GM23338 (cell line): ENCODE data around the gene KRTAP12-2. TPM values are rescaled to one million over a fixed set of nuclear protein-coding genes. Genes with fewer than 3 reads are reported as not detected.

Source experiments
- ATAC-seq: fragments of 200-7000 bp; cut with Tn5 transposase; 3 replicates; pipeline ENCODE4 v1.9.1; 2020
- DNase-seq: peaks from one replicate; pipeline ENCODE4 v3.0.0-alpha.2; 2015; ENCODE audit warnings: low spot score
- H2AFZ ChIP-seq: fragments of 200-600 bp; sonication (generic); 2 replicates; pipeline ENCODE4 v1.8.0; 2016; ENCODE audit warnings: antibody characterized with exemption, mild to moderate bottlenecking, moderate library complexity
- H3F3A ChIP-seq: fragments of 200-600 bp; sonication (generic); replicated peaks from 2 replicates; pipeline ENCODE4 v1.8.0; 2017; ENCODE audit warnings: antibody characterized with exemption, mixed run types, low read depth
- H3K27ac ChIP-seq: fragments of 200-600 bp; sonication (generic); 2 replicates; pipeline ENCODE4 v1.6.1; 2016; ENCODE audit warnings: low read depth
- H3K27me3 ChIP-seq: fragments of 200-600 bp; sonication (generic); 2 replicates; pipeline ENCODE4 v1.8.0; 2016; ENCODE audit warnings: mild to moderate bottlenecking, mixed run types, moderate library complexity; ENCODE audit not compliant: insufficient read depth
- H3K36me3 ChIP-seq: fragments of 200-600 bp; sonication (generic); 2 replicates; pipeline ENCODE4 v1.8.0; 2016; ENCODE audit warnings: mild to moderate bottlenecking; ENCODE audit not compliant: insufficient read depth
- H3K4me1 ChIP-seq: fragments of 200-600 bp; sonication (generic); 2 replicates; pipeline ENCODE4 v1.8.0; 2016; ENCODE audit warnings: mild to moderate bottlenecking, moderate library complexity; ENCODE audit not compliant: insufficient read depth
- H3K4me2 ChIP-seq: fragments of 200-600 bp; sonication (generic); 2 replicates; pipeline ENCODE4 v1.7.1; 2017; ENCODE audit warnings: mixed run types
- H3K4me3 ChIP-seq: fragments of 200-600 bp; sonication (generic); 2 replicates; pipeline ENCODE4 v1.6.1; 2016; ENCODE audit warnings: mixed run types
- H3K79me2 ChIP-seq: fragments of 200-600 bp; sonication (generic); replicated peaks from 2 replicates; pipeline ENCODE4 v1.8.0; 2017; ENCODE audit warnings: mild to moderate bottlenecking; ENCODE audit not compliant: insufficient read depth
- H3K9me2 ChIP-seq: fragments of 200-600 bp; sonication (generic); 2 replicates; pipeline ENCODE4 v1.8.0; 2017; ENCODE audit not compliant: insufficient read depth
- H4K20me1 ChIP-seq: fragments of 200-600 bp; sonication (generic); replicated peaks from 2 replicates; pipeline ENCODE4 v1.8.0; 2017; ENCODE audit warnings: mild to moderate bottlenecking; ENCODE audit not compliant: insufficient read depth
- H3K27ac Mint-ChIP-seq: 2 replicates; pipeline ENCODE4 v1.8.0; 2020; ENCODE audit warnings: inconsistent platforms, mild to moderate bottlenecking, moderate library complexity, mixed read lengths
- H3K27me3 Mint-ChIP-seq: 3 replicates; pipeline ENCODE4 v1.8.0; 2022; ENCODE audit warnings: low read depth, mild to moderate bottlenecking, moderate library complexity, mixed read lengths, inconsistent platforms; ENCODE audit not compliant: insufficient read depth, poor library complexity
- H3K36me3 Mint-ChIP-seq: 3 replicates; pipeline ENCODE4 v1.8.0; 2021; ENCODE audit warnings: low read depth, mild to moderate bottlenecking, inconsistent platforms, moderate library complexity, mixed read lengths
- H3K4me1 Mint-ChIP-seq: 3 replicates; pipeline ENCODE4 v1.8.0; 2020; ENCODE audit warnings: mild to moderate bottlenecking, inconsistent platforms, mixed read lengths
- H3K4me3 Mint-ChIP-seq: 3 replicates; pipeline ENCODE4 v1.8.0; 2021; ENCODE audit warnings: moderate library complexity, mild to moderate bottlenecking, inconsistent platforms, mixed read lengths
- H3K9me3 Mint-ChIP-seq: 3 replicates; pipeline ENCODE4 v1.8.0; 2020; ENCODE audit warnings: moderate library complexity, mild to moderate bottlenecking, inconsistent platforms, mixed read lengths
- CREB1 ChIP-seq: fragments of 250-450 bp; sonication (Bioruptor Pico); IDR thresholded peaks from 2 replicates; pipeline ENCODE4 v1.5.0; 2020; ENCODE audit warnings: low read depth, mild to moderate bottlenecking, moderate library complexity
- JUNB ChIP-seq: IDR thresholded peaks from one replicate; pipeline ENCODE4 v1.6.1; 2016; ENCODE audit warnings: antibody characterized with exemption; ENCODE audit not compliant: unreplicated experiment
- NANOG ChIP-seq: IDR thresholded peaks from 2 replicates; pipeline ENCODE4 v1.6.1; 2016; ENCODE audit warnings: antibody characterized with exemption, borderline replicate concordance
- POLR2AphosphoS5 ChIP-seq: IDR thresholded peaks from 2 replicates; pipeline ENCODE4 v1.6.1; 2016; ENCODE audit warnings: antibody characterized with exemption, low read depth
- STAT1 ChIP-seq: IDR thresholded peaks from one replicate; pipeline ENCODE4 v1.6.1; 2016; ENCODE audit warnings: antibody characterized with exemption; ENCODE audit not compliant: unreplicated experiment
- ZNF114 ChIP-seq: fragments of 250-450 bp; sonication (Bioruptor Pico); IDR thresholded peaks from 2 replicates; pipeline ENCODE4 v1.5.0; 2020; ENCODE audit warnings: mild to moderate bottlenecking, moderate library complexity
- ZNF331 ChIP-seq: fragments of 250-450 bp; sonication (Bioruptor Pico); IDR thresholded peaks from 2 replicates; pipeline ENCODE4 v1.5.0; 2020; ENCODE audit warnings: low read depth, mild to moderate bottlenecking, moderate library complexity
- polyA plus RNA-seq: library from polyadenylated mRNA; unstranded; fragments of >200 nt; fragmentation: Nextera tagmentation; extraction: Ambion mirVana; gene quantifications from 2 replicates; pipeline ENCODE4 v1.2.1, GENCODE V29; 2016
- total RNA-seq: library from RNA; depleted of rRNA; stranded (reverse); fragments of >200 nt; shearing (Covaris generic); gene quantifications from 2 replicates; pipeline ENCODE4 v1.2.3, GENCODE V29; 2014
- TF ChIP-seq, protein P1 (sequence below), 2 experiments: fragments of 200-600 bp in 1 of 2; sonication (generic) in 1 of 2; conservative IDR thresholded peaks; 2 replicates each; pipeline versions ENCODE4 v1.5.1 to v1.6.1; 2016 to 2017; ENCODE audit warnings: antibody characterized with exemption in 2 of 2, low read depth in 2 of 2, mild to moderate bottlenecking in 2 of 2, moderate library complexity in 1 of 2
- TF ChIP-seq, protein P2 (sequence below): IDR thresholded peaks from 2 replicates; pipeline ENCODE4 v1.6.1; 2016; ENCODE audit warnings: antibody characterized with exemption
- TF ChIP-seq, protein P3 (sequence below): IDR thresholded peaks from one replicate; pipeline ENCODE4 v1.6.1; 2018; ENCODE audit warnings: antibody characterized with exemption; ENCODE audit not compliant: unreplicated experiment

KRTAP12-2 gene
- total and polyA plus RNA-seq, 2 experiments from 2014 or later = not detected

GRCh38 chr21:44686843-44687561 is 20.3 kb upstream of the KRTAP12-2 start (continued):
- TF ChIP-seq, protein P1, sequence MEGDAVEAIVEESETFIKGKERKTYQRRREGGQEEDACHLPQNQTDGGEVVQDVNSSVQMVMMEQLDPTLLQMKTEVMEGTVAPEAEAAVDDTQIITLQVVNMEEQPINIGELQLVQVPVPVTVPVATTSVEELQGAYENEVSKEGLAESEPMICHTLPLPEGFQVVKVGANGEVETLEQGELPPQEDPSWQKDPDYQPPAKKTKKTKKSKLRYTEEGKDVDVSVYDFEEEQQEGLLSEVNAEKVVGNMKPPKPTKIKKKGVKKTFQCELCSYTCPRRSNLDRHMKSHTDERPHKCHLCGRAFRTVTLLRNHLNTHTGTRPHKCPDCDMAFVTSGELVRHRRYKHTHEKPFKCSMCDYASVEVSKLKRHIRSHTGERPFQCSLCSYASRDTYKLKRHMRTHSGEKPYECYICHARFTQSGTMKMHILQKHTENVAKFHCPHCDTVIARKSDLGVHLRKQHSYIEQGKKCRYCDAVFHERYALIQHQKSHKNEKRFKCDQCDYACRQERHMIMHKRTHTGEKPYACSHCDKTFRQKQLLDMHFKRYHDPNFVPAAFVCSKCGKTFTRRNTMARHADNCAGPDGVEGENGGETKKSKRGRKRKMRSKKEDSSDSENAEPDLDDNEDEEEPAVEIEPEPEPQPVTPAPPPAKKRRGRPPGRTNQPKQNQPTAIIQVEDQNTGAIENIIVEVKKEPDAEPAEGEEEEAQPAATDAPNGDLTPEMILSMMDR (conservative IDR thresholded peaks at IDR 0.05; ENCODE audit: low read depth in 2 of 2) = no peak
- TF ChIP-seq POLR2AphosphoS5 = no peak
- no peak for TF ChIP-seq ZNF331

DNA sequence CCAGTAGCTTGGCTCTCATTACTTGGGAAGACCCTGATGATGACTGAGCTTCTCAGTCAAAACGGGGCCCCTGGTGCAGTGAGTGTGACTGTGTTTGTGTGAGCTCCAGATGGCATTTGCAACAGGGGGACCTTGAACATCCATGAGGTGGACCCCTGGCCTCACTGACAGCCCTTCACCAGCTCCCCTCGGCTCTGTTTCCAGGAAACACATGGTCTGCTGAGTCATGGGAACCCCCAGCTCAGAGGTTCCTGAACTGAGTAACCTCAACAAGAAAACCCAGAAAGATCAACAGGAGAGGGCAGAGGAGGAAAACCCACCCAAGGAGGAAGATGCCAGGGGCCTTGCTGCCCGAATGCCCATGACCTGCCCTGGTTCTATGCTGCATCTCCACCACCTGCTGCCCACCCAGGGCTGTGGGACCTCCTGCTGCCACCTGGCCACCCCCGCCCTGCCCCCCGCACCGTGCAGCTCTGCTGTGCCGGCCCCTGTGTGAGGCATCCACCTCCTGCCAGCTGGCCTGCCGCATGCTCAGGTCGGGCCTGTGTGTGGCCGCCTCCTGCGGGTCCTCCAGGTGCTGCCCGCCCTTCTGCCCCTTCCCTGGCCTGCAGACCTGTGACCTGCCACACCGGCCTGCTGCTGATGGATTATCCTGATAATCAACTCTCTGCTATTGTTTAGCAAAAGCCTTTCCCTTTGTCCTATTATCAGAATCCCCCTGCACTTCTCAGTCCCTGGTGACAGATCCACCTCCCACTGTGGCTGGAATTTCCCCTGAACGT is 19.5 kb upstream of the KRTAP12-2 start:
- Mint-ChIP-seq H3K27me3 (peaks cover 16% of the 10 kb centered on the region), H3K4me1 (peaks cover 24% of the 10 kb centered on the region), H3K4me3 (no peak overlapping the region; the same call in 2 of the 3 replicates), H3K9me3 (no peaks in the 10 kb centered on the region; the same call in none of the 3 replicates), H3K36me3 (no peaks in the 10 kb centered on the region), H3K27ac (no peak overlapping the region; the same call in 1 of the 2 replicates)
- H3K4me1 ChIP-seq = peaks cover 6% of the 10 kb centered on the region
- H3K27ac ChIP-seq = no peak overlapping the region
- 0 out of 2 replicates have a peak overlapping the region, but pooled peaks have one; percentile 8 for H3K4me2 ChIP-seq
- 0 out of 2 replicates have a peak, but pooled peaks cover 4% of the 10 kb centered on the region for H3F3A ChIP-seq
- peak; percentile 88 for ATAC-seq
- H2AFZ ChIP-seq = peak overlapping the region; percentile 92
- DNase-seq = peak; percentile 27
- H3K79me2 ChIP-seq = no peaks in the 10 kb centered on the region
- H3K27me3 ChIP-seq = no peaks in the 10 kb centered on the region
- H4K20me1 ChIP-seq = no peaks in the 10 kb centered on the region
- H3K4me3 ChIP-seq = no peak overlapping the region
- H3K9me2 ChIP-seq = no peaks in the 10 kb centered on the region
- H3K36me3 ChIP-seq = no peaks in the 10 kb centered on the region
- no peak for TF ChIP-seq ZNF331
- TF ChIP-seq POLR2AphosphoS5 = no peak
- TF ChIP-seq NANOG = no peak
- TF ChIP-seq, protein P2, sequence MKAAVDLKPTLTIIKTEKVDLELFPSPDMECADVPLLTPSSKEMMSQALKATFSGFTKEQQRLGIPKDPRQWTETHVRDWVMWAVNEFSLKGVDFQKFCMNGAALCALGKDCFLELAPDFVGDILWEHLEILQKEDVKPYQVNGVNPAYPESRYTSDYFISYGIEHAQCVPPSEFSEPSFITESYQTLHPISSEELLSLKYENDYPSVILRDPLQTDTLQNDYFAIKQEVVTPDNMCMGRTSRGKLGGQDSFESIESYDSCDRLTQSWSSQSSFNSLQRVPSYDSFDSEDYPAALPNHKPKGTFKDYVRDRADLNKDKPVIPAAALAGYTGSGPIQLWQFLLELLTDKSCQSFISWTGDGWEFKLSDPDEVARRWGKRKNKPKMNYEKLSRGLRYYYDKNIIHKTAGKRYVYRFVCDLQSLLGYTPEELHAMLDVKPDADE = no peak
- TF ChIP-seq JUNB = no peak
- TF ChIP-seq, protein P1 (conservative IDR thresholded peaks at IDR 0.05; ENCODE audit: low read depth in 2 of 2) = no peak
- no peak for TF ChIP-seq STAT1
- TF ChIP-seq CREB1 (CRISPR knock-in tag) = no peak
- TF ChIP-seq, protein P3, sequence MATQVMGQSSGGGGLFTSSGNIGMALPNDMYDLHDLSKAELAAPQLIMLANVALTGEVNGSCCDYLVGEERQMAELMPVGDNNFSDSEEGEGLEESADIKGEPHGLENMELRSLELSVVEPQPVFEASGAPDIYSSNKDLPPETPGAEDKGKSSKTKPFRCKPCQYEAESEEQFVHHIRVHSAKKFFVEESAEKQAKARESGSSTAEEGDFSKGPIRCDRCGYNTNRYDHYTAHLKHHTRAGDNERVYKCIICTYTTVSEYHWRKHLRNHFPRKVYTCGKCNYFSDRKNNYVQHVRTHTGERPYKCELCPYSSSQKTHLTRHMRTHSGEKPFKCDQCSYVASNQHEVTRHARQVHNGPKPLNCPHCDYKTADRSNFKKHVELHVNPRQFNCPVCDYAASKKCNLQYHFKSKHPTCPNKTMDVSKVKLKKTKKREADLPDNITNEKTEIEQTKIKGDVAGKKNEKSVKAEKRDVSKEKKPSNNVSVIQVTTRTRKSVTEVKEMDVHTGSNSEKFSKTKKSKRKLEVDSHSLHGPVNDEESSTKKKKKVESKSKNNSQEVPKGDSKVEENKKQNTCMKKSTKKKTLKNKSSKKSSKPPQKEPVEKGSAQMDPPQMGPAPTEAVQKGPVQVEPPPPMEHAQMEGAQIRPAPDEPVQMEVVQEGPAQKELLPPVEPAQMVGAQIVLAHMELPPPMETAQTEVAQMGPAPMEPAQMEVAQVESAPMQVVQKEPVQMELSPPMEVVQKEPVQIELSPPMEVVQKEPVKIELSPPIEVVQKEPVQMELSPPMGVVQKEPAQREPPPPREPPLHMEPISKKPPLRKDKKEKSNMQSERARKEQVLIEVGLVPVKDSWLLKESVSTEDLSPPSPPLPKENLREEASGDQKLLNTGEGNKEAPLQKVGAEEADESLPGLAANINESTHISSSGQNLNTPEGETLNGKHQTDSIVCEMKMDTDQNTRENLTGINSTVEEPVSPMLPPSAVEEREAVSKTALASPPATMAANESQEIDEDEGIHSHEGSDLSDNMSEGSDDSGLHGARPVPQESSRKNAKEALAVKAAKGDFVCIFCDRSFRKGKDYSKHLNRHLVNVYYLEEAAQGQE = no peak
- TF ChIP-seq ZNF114 (CRISPR knock-in tag) = no peak
